Right kidney (tissue), 1 donor: Measurements from ENCODE around the gene DNAH1.

Experiments
- DNase-seq: peaks from one replicate; pipeline ENCODE4 v3.0.0-alpha.2; 2016

Gene DNAH1

GRCh38 chr3:52290596-52291507 lies 25.3 kb upstream of the DNAH1 start:
- no peak for DNase-seq

- DNase-seq, result no peak
Measured at GRCh38 chr3:52291508-52292181, 24.5 kb upstream of the DNAH1 start.

- DNase-seq, result no peak
Measured at GRCh38 chr3:52292247-52293065, 23.7 kb upstream of the DNAH1 start.

- no peak for DNase-seq
Measured at GRCh38 chr3:52293491-52294319, 22.4 kb upstream of the DNAH1 start.

GRCh38 chr3:52294320-52295150 lies 21.6 kb upstream of the DNAH1 start:
- no peak for DNase-seq

- DNase-seq, result no peak
Measured at GRCh38 chr3:52295671-52296208, 20.4 kb upstream of the DNAH1 start.

GRCh38 chr3:52297242-52298148 lies 18.6 kb upstream of the DNAH1 start:
- no peak for DNase-seq

GRCh38 chr3:52298149-52299098 lies 17.7 kb upstream of the DNAH1 start:
- peak; percentile 69 for DNase-seq

- DNase-seq, result peak; percentile 55
Measured at GRCh38 chr3:52299247-52299878, 16.8 kb upstream of the DNAH1 start.

- peak; percentile 57 for DNase-seq
Measured at GRCh38 chr3:52299879-52300611, 16.1 kb upstream of the DNAH1 start.

GRCh38 chr3:52302426-52303145 lies 13.5 kb upstream of the DNAH1 start:
- no peak for DNase-seq

- no peak for DNase-seq
Measured at GRCh38 chr3:52303811-52304210, 12.3 kb upstream of the DNAH1 start.

- DNase-seq, result no peak
Measured at GRCh38 chr3:52305926-52306325, 10.2 kb upstream of the DNAH1 start.

GRCh38 chr3:52306978-52307377 lies 9.1 kb upstream of the DNAH1 start:
- DNase-seq, result no peak

GRCh38 chr3:52308308-52308707 lies 7.8 kb upstream of the DNAH1 start:
- DNase-seq, result no peak

- no peak for DNase-seq
Measured at GRCh38 chr3:52310861-52311575, 5.1 kb upstream of the DNAH1 start.
